Common myeloid progenitor, CD34-positive (primary cell): ENCODE results near the gene ZMIZ2.

ENCODE experiments used
- CTCF ChIA-PET: fragments of 350-600 bp; sonication (Branson Sonifier 250); formaldehyde crosslinking; loops from one replicate; lab custom pipeline; 2021; ENCODE audit warnings: antibody characterized with exemption; lab: Charles Lee
- POLR2A ChIA-PET: fragments of 350-600 bp; sonication (Branson Sonifier 250); formaldehyde crosslinking; loops from one replicate; lab custom pipeline; 2021; ENCODE audit warnings: antibody characterized with exemption; lab: Charles Lee
- DNase-seq, 3 donors: peaks; one replicate each; pipeline versions ENCODE4 v3.0.0 to v3.0.0-alpha.2; 2013
- H3K27ac ChIP-seq, 2 experiments: 1 replicate in 1 of 2; 2 replicates in 1 of 2; pipeline ENCODE4 v1.7.0; 2013; ENCODE audit warnings: inconsistent platforms in 2 of 2, low read length in 2 of 2, mild to moderate bottlenecking in 2 of 2, low read depth in 1 of 2, moderate library complexity in 1 of 2; ENCODE audit not compliant: severe bottlenecking in 2 of 2, insufficient read depth in 1 of 2, poor library complexity in 1 of 2
- H3K27me3 ChIP-seq, 5 experiments: replicated peaks in 2 of 5; 1 replicate in 3 of 5; 2 replicates in 2 of 5; pipeline versions ENCODE4 v1.6.1 to v1.7.0; 2013; ENCODE audit warnings: low read length in 4 of 5, mild to moderate bottlenecking in 2 of 5, moderate library complexity in 2 of 5, inconsistent platforms in 1 of 5; ENCODE audit not compliant: insufficient read depth in 5 of 5, control insufficient read depth in 4 of 5
- H3K36me3 ChIP-seq, 4 experiments: 1 replicate in 2 of 4; 2 replicates in 2 of 4; pipeline versions ENCODE4 v1.6.1 to v1.7.0; 2013; ENCODE audit warnings: low read length in 3 of 4, control low read depth in 1 of 4, mild to moderate bottlenecking in 1 of 4; ENCODE audit not compliant: control insufficient read depth in 4 of 4, insufficient read depth in 4 of 4
- H3K4me1 ChIP-seq, 4 experiments: 1 replicate in 3 of 4; 2 replicates in 1 of 4; pipeline versions ENCODE4 v1.6.1 to v1.7.1; 2013; ENCODE audit warnings: low read length in 3 of 4, mild to moderate bottlenecking in 3 of 4, control low read depth in 1 of 4, inconsistent platforms in 1 of 4, moderate library complexity in 1 of 4; ENCODE audit not compliant: control insufficient read depth in 4 of 4, insufficient read depth in 4 of 4; ENCODE audit errors: control extremely low read depth in 1 of 4
- H3K4me3 ChIP-seq, 7 experiments: 1 replicate in 4 of 7; 2 replicates in 3 of 7; pipeline versions ENCODE4 v1.5.1 to v1.7.0; 2013; ENCODE audit warnings: mild to moderate bottlenecking in 7 of 7, low read length in 6 of 7, moderate library complexity in 6 of 7, inconsistent platforms in 2 of 7, low read depth in 2 of 7, control low read depth in 1 of 7; ENCODE audit not compliant: insufficient read depth in 4 of 7, control insufficient read depth in 1 of 7; ENCODE audit errors: extremely low read depth in 1 of 7
- H3K9me3 ChIP-seq, 5 experiments: 1 replicate in 4 of 5; 2 replicates in 1 of 5; pipeline versions ENCODE4 v1.6.1 to v1.7.1; 2013; ENCODE audit warnings: low read length in 4 of 5, mild to moderate bottlenecking in 2 of 5, inconsistent platforms in 1 of 5, low read depth in 1 of 5, moderate library complexity in 1 of 5; ENCODE audit not compliant: control insufficient read depth in 4 of 5, insufficient read depth in 2 of 5; ENCODE audit errors: control extremely low read depth in 1 of 5
- WGBS: methylation state at CpG from one replicate; pipeline ENCODE4 v1.1.5; 2013; ENCODE audit not compliant: insufficient coverage; 5-methylcytosine and 5-hydroxymethylcytosine counted together

ZMIZ2 gene

DNA sequence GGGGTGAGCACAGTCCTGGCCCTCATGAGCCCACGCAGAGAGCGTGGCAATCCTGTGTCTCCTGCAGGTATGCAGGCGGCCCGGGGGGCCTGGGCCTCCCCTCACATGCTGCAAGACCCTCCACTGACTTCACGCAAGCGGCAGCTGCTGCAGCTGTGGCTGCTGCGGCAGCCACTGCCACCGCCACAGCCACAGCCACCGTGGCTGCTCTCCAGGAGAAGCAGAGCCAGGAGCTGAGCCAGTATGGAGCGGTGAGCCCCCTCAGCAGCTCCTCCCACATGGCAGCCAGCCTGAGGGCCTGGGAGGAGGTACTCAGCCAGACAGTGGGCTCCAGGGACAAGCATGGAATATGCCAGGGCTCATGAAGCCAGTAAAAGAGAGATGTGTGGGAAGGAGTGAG, 8.7 kb downstream of the ZMIZ2 start:
- 90% methylated on average over 6 of the region's 10 CpGs for WGBS
- ChIA-PET POLR2A (no interaction called here), CTCF (no interaction called here)
- Histone ChIP-seq H3K27ac (no peak overlapping the region), H3K9me3 (no peaks in the 10 kb centered on the region), H3K27me3 (no peaks in the 10 kb centered on the region), H3K4me1 (peaks cover 0 to 5% (median 4%) of the 10 kb centered on the region in 4 experiments), H3K36me3 (peaks cover 6 to 53% (median 38%) of the 10 kb centered on the region in 4 experiments), H3K4me3 (no peak overlapping the region)
- no peak for DNase-seq

DNA sequence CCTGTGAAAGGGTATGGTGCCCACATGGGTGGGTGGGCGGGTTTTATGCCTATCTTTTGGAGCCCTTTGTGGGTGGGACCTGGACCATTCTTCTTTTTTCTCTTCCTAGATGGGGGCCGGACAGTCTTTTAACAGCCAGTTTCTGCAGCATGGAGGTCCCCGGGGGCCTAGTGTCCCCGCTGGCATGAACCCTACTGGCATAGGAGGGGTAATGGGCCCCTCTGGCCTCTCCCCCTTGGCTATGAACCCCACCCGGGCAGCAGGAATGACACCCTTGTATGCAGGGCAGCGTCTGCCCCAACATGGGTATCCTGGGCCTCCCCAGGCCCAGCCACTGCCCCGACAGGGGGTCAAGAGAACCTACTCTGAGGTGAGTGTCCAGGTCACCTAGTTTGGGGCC, 9.1 kb downstream of the ZMIZ2 start:
- DNase-seq, result no peak
- peaks cover 6 to 57% (median 39%) of the 10 kb centered on the region in 4 experiments for H3K36me3 ChIP-seq
- H3K4me3 ChIP-seq, result no peak overlapping the region
- POLR2A ChIA-PET, result no interaction called here
- no peaks in the 10 kb centered on the region for H3K9me3 ChIP-seq
- H3K27me3 ChIP-seq, result no peaks in the 10 kb centered on the region
- CTCF ChIA-PET, result no interaction called here
- H3K27ac ChIP-seq, result no peak overlapping the region
- 100% methylated on average over 5 of the region's 7 CpGs for WGBS
- H3K4me1 ChIP-seq, result peaks cover 0 to 5% (median 4%) of the 10 kb centered on the region in 4 experiments

DNA sequence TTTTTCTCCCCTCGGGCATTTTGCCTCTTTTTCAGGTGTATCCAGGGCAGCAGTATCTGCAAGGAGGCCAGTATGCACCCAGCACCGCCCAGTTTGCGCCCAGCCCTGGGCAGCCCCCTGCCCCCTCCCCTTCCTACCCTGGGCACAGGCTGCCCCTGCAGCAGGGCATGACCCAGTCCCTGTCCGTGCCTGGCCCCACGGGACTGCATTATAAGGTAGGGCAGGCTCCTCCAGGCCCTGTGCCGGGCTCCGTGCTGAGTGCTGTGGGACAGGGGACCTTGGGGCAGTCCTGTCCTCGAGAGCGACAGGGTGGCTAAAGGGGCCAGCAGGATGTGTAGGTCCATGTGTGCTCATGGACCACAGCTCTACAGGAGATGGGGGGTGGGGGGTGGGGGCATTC, 10.6 kb downstream of the ZMIZ2 start:
- POLR2A ChIA-PET, result no interaction called here
- WGBS, result 87% methylated on average over 5 of the region's 9 CpGs
- Histone ChIP-seq H3K4me3 (no peak overlapping the region), H3K4me1 (peaks cover 0 to 5% (median 4%) of the 10 kb centered on the region in 4 experiments), H3K36me3 (peaks cover 6 to 72% (median 54%) of the 10 kb centered on the region in 4 experiments), H3K27ac (no peak overlapping the region), H3K9me3 (no peaks in the 10 kb centered on the region), H3K27me3 (no peaks in the 10 kb centered on the region)
- DNase-seq, result no peak
- CTCF ChIA-PET, result no interaction called here

DNA sequence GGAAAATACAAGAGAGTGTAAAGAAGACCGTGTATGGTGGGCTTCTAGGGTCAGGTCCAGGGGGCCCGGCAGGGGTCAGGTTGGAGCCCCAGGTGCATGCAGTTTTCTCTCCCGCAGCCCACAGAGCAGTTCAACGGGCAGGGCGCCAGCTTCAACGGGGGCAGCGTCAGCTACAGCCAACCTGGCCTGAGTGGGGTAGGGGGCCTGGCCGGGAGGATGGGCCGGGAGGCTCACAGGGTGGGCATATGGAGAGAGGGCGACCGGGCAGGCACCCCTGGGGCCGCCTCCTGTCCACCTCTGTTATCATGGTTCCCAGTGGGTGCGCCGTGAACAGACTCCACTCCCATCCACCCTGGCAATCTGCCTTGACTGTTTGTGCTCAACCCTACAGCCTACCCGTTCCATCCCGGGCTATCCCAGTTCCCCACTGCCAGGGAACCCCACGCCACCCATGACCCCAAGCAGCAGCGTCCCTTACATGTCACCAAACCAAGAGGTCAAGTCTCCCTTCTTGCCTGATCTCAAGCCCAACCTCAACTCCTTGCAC, 11.5 kb downstream of the ZMIZ2 start:
- Histone ChIP-seq H3K4me1 (peaks cover 0 to 5% (median 4%) of the 10 kb centered on the region in 4 experiments), H3K36me3 (peaks cover 6 to 81% (median 62%) of the 10 kb centered on the region in 4 experiments), H3K9me3 (no peaks in the 10 kb centered on the region), H3K27me3 (no peaks in the 10 kb centered on the region), H3K27ac (no peak overlapping the region), H3K4me3 (no peak overlapping the region)
- WGBS, result 91% methylated on average over 16 of the region's 18 CpGs
- ChIA-PET CTCF (interaction anchor here (1.6 kb wide), 1 partner anchor 9 kb away, joined by 3 read pairs; no protein-coding TSS in a partner anchor), POLR2A (no interaction called here)
- no peak for DNase-seq

DNA sequence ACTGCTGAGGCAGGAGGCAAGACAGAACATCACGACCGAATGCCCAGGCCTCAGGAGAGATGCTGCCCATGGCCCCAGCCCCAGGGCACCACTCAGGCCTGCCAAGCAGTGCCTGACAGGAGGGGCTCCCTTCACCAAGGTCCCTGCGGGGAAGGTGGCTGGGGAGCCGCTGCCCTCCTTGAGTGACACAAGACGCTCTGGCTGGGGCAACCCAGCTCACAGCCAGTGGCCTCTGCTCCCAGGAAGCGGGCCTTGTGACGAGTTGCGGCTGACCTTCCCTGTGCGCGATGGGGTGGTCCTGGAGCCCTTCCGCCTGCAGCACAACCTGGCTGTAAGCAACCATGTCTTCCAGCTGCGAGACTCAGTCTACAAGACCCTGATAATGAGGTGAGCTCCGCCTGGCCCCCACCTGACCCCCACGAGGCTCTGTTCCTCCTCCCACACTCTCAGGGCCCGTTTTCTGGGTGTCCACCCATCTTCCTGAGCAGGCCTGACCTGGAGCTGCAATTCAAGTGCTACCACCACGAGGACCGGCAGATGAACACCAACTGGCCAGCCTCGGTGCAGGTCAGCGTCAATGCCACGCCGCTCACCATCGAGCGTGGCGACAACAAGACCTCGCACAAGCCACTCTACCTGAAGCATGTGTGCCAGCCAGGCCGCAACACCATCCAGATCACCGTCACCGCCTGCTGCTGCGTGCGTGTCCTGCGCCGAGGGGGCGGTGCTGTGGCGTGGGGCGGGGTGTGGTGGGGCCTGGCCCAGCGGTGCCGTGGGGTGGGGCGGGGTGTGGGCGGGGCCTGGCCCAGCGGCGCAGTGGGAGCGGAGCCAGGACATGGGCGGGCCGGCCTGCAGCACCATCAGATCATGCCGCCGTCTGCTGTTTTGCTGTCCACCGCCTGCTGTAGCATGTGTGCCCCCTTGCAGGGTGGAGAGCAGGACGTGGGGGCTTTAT, 12.8 kb downstream of the ZMIZ2 start:
- peaks cover 6 to 92% (median 71%) of the 10 kb centered on the region in 4 experiments for H3K36me3 ChIP-seq
- 96% methylated on average over 45 of the region's 48 CpGs for WGBS
- no peaks in the 10 kb centered on the region for H3K27me3 ChIP-seq
- H3K4me3 ChIP-seq, result no peak overlapping the region
- POLR2A ChIA-PET, result no interaction called here
- H3K27ac ChIP-seq, result no peak overlapping the region
- CTCF ChIA-PET, result interaction anchor here (1.1 to 1.6 kb wide), 2 partner anchors 10 to 30 kb away, joined by 3 read pairs; no protein-coding TSS in a partner anchor
- H3K9me3 ChIP-seq, result no peaks in the 10 kb centered on the region
- no peaks in the 10 kb centered on the region for H3K4me1 ChIP-seq
- DNase-seq, result no peak

DNA sequence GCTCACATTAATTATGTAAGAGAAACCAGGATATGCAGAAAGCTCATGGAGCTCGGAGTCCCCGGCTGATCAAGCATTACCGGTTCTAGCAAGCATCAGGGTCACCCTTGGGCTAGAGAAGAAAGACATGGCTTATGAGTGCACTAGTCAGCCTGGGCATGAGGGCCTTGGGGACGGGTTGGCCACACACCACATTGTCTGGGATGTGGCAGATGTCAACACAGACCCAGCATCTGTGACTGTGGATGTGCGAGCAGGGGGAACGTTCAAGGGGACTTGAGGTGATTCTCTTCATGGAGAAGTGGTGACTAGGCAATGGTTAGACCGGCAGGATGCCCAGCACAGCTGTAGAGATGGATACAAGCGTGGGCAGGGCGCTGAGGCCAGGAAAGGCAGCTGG, 13.7 kb downstream of the ZMIZ2 start:
- Histone ChIP-seq H3K36me3 (peaks cover 6 to 92% (median 72%) of the 10 kb centered on the region in 4 experiments), H3K27me3 (no peaks in the 10 kb centered on the region), H3K9me3 (no peaks in the 10 kb centered on the region), H3K27ac (no peak overlapping the region), H3K4me1 (no peaks in the 10 kb centered on the region), H3K4me3 (no peak overlapping the region)
- 99% methylated on average over 9 of the region's 9 CpGs for WGBS
- POLR2A ChIA-PET, result interaction anchor here (0.6 kb wide), 1 partner anchor 198 kb away, joined by 5 read pairs; no protein-coding TSS in a partner anchor
- DNase-seq, result no peak
- CTCF ChIA-PET, result interaction anchor here (1.1 kb wide), 1 partner anchor 29 kb away, joined by 3 read pairs; no protein-coding TSS in a partner anchor
